Cardiac fibroblast (primary cell): ENCODE data around the gene TSPAN7.

Experiments
- DNase-seq, 2 donors: peaks; one replicate each; pipeline versions ENCODE4 v3.0.0 to v3.0.0-alpha.2; 2010; ENCODE audit warnings: low read depth in 2 of 2
- H3K4me3 ChIP-seq, 2 donors: replicated peaks in 1 of 2; 1 replicate in 1 of 2; 2 replicates in 1 of 2; pipeline ENCODE4 v1.5.1; 2011; ENCODE audit warnings: low read depth in 2 of 2, low read length in 2 of 2, mild to moderate bottlenecking in 2 of 2, moderate library complexity in 1 of 2
- CTCF ChIP-seq: IDR thresholded peaks from one replicate; pipeline ENCODE4 v1.5.1; 2011; ENCODE audit warnings: low read depth, mild to moderate bottlenecking, low read length, inconsistent platforms

The TSPAN7 gene

GRCh38 chrX:38606821-38607220 lies 45.5 kb downstream of the TSPAN7 start:
- no peak overlapping the region for H3K4me3 ChIP-seq
- no peak for TF ChIP-seq CTCF
- no peak for DNase-seq

DNA sequence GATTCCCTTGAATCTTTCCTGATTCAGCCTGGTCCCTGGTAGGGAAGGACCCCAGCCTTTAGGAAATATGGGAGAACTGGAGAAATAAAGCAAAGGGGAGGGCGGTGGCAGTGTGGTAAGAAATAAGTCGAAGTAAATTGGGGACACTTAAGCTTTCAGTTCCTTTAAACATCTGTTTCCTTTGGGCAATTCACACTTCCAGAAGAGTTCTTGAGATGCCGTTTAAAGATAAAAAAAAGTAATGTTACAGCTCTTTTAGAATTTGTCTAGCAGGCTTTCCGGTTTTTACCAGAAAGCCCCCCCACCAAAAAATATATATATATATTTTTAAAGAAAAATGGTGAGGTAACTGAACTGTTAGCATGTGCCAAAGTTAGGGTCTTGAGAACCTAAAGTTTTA lies 46.6 kb downstream of the TSPAN7 start:
- H3K4me3 ChIP-seq, result no peak overlapping the region
- no peak for TF ChIP-seq CTCF
- no peak for DNase-seq

GRCh38 chrX:38610849-38611248 lies 49.5 kb downstream of the TSPAN7 start:
- DNase-seq, result no peak
- H3K4me3 ChIP-seq, result no peak overlapping the region
- TF ChIP-seq CTCF, result no peak

GRCh38 chrX:38612281-38612680 lies 50.9 kb downstream of the TSPAN7 start:
- no peak for DNase-seq
- no peak for TF ChIP-seq CTCF
- H3K4me3 ChIP-seq, result no peak overlapping the region

DNA sequence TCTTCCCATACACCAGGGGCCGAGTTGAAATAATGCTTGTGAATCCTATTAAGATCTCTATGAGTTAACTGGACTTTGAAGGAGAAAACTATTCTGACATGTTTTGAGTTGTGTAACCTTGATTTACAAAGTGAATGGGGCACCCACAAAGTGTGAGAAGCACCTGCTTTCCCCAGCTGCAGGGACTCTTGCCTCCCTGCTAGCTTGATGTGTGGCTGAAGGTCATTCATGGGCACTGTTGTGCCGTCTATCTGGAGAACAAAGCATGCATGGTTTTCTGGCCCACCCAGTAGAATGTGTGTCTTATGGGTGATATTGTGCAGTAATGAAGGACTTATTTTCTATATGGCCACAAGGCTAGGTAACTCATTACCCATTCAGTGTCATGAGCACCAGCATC lies 53.1 kb downstream of the TSPAN7 start:
- no peak for TF ChIP-seq CTCF
- no peak overlapping the region for H3K4me3 ChIP-seq
- DNase-seq, result no peak

DNA sequence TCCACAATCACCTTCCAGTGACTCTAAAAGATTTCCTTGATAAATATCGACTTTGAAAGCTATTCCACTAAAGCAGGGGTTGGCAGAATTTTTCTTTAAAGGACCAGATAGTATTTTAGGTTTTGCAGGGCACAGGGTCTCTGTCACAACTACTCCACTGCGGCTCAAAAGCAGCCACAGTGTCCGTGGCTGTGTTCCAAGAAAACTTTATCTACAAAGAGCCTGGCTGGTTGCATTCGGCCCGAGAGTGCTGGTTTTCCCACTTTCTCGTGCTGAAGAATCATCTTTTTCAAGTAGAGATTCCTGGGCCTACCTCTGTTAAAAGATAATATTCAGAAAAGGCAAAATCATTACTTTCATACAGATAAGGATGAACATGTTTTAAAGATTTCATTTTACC lies 55.6 kb downstream of the TSPAN7 start:
- DNase-seq, result no peak
- no peak for TF ChIP-seq CTCF
- no peak overlapping the region for H3K4me3 ChIP-seq

DNA sequence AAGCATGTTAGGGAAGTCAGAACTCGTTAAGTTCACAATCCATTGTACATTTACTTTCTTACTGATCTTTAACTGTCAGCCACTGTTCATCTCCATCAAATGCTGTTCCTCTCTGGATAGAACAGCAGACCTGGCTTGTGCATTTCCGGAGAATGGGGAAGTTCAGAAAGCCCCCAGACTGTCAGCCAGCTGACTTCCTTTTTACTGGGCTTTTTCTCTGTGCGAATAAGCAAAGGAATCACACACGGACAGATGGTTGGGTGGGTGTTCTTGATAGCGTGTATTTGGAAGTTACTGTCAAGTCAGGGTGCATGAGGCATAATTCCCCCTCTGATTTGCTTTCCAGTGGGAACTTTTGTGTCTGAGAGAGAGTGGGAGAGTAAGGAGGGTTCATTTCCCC lies 56.8 kb downstream of the TSPAN7 start:
- no peak for TF ChIP-seq CTCF
- H3K4me3 ChIP-seq, result no peak overlapping the region
- DNase-seq, result no peak
